ENCODE measurements around the gene CHMP4A.
"Not testable (repeated sequence)": the region's sequence is repeated elsewhere in the genome, so short reads cannot be mapped to it uniquely, and the experiment has no call there.

The CHMP4A gene

DNA sequence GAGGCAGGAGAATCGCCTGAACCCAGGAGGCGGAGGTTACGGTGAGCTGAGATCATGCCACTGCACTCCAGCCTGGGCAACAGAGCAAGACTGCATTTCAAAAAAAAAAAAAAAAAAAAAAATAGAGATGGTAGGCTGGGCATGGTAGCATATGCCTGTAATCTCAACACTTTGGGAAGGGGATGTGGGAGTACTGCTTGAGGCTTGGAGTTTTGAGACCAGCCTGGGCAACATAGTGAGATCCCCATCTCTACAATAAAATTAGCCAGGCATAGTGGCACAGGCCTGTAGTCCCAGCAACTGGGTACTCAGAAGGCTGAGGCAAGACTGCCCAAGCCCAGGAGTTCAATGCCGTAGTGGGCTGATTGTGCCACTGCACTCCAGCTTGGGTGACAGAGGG is 9.7 kb upstream of the CHMP4A start:
- not testable (repeated sequence) for FAIRE-seq

DNA sequence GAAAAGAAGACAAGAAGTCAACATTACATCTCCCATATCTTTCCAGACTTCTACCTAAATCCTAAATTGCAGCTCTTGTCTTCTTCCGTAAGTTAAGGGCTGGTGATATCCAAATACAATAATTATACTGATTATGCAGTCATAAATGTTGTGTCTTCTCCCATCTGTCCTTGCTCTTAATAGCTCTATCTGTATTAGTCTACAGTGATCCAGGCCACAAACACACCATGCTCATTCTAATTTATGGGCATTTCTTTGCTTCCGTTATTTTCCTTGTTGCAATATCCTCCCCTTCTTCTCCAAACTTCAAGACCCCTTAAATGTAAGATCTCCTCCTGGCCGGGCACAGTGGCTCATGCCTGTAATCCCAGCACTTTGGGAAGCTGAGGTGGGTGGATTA is 6.2 kb upstream of the CHMP4A start:
- FAIRE-seq = no peak

- FAIRE-seq = no peak
Observed at GRCh38 chr14:24219080-24219479, 5.8 kb upstream of the CHMP4A start.

DNA sequence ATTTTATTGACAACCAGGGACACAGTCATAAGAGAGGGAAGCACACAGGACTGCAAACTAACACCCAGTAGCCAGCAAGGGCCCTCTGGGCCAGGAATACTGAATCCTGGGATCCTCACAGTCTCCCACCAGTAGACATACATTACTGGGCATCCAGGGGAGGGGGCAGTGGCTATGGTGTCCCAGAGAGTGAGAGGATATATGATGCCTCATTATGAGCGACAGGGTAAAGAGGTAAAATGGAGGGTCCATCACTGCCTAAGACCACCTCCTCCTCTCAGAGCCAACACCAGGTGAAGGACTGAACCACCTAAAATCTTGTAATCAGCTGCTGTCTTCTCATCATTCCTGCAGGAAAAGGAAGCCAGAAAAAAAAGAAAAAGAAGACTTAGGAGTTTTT is 3.6 kb upstream of the CHMP4A start:
- not testable (repeated sequence) for FAIRE-seq

DNA sequence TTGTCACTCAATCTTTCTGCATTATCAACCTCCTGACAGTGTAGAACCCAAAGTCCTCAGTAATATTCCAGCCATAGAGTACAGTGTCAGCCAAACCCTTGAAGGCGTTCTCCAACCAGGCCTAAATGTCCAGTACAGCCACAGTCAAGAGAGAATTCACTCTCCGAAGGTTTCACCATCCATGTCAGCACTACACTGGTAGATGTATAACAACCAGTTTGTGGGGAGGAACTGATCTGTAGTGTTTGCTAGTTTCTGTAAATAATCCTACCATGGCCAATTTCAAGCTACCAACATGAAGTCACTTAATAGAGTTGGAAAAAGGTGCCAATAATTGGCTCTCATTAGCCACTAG is 3.0 kb upstream of the CHMP4A start:
- FAIRE-seq = no peak

DNA sequence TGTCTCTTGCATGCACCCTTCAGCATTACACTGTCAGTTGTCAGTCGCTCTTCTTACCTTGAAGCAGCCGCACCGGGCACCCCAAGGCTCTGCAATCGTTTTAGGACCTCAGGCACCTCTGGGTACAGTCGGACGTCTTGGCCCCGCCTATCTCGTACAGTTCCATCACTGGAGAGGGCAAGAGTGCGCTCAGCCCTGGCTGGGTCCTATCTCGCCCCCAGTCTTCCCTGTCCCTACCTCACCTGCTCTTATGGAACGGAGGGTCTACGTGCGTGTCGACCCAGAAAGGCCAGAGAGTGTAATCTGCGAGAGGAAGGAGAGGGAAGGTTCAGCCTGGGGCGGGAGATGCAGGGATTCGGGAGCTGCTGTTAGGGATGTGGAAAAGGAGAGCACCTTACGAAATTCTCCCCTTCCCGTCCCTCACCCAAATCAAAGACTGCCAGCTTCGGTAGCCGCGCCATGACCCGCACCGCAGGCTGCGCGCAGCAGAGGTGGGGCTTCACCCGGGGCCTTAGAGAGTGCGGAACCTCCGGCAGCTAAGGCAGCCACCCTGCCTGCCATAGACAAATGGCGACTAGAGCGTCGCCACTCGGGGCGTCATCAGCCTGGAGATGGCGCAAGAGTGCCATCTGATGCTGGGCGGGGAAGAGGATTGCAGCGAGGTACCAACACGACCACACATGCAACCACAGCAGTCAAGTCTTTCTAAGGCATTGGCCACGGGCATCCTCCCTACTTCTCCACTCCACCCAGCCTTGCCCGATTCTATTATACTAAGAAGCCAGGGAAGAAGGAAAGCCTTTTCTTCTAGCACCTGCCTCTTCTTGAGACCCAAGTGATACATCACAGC is 2.4 kb upstream of the CHMP4A start, which contains the start of gene MDP1:
TSS of gene MDP1 (minus strand) at position 572 of the 850 bp plus-strand sequence. CDS start at position 461, 111 bp downstream.
- FAIRE-seq = no peak

DNA sequence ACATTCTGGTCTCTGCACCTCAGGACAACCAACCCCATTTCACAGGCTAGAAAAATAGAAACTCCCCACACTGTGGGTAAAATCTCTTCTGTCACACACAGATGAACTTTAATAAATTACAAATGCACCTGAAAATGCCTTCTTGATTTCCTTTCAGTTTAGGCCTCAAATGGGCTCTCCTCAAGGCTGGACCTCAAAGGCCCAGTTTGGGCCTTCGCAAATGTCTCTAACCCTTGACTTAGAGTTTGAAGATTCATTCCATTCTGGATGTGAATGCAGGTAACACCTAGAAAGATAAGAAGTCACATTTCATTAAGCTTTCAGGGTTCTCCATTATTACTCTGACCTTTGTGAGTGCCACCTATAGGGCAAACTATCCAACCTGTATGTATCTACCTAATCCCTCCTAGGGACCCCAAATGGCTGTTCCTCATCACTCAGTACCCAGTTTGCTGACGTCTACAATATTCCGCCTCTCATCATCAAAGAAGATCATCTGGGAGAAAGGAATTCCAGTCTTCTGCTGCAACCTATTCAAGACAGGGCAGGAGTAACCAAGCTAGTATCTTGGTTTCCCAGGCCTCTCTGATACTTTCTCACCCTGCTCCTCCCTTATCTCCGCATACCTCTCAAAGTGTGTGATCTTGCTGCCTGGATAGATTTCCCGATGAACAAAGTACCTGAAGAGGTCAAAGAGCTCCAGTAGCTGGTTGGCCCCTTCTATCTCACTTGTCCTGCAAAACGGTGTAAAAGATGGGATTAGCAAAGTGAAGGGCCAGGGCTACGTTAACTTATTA is 776 bp upstream of the CHMP4A start:
- no peak for FAIRE-seq

DNA sequence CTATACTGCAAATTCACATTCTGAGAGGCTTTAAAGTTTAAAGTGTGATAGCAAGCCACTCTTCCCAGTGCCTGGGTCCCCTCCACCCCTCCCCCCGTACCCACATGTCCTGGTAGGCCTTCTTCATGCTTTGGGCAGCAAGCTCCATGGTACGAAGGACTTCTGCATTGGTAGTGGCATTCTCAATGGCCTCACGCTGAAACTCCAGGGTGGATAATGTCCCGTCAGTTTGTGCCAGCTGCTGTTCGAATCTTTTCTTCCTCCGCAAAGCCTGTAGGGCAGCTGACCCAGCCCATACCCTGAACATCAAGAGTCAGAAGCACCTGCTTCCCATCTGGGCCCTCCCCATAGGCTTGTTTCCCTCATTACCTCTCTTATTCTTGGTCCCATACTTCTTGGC is 2.0 kb downstream of the CHMP4A start:
- no peak for FAIRE-seq

- FAIRE-seq = no peak
Observed at GRCh38 chr14:24207625-24208024, 5.7 kb downstream of the CHMP4A start.

DNA sequence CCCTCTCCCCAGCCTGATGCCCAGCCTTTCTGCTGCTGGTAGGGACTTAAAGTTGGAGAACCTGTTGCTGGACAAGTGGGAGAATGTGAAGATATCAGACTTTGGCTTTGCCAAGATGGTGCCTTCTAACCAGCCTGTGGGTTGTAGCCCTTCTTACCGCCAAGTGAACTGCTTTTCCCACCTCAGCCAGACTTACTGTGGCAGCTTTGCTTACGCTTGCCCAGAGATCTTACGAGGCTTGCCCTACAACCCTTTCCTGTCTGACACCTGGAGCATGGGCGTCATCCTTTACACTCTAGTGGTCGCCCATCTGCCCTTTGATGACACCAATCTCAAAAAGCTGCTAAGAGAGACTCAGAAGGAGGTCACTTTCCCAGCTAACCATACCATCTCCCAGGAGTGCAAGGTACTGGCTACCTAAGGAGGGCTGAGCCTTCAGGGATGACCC is 6.2 kb downstream of the CHMP4A start:
- no peak for FAIRE-seq

- FAIRE-seq = no peak
Observed at GRCh38 chr14:24206260-24207103, 6.8 kb downstream of the CHMP4A start.

DNA sequence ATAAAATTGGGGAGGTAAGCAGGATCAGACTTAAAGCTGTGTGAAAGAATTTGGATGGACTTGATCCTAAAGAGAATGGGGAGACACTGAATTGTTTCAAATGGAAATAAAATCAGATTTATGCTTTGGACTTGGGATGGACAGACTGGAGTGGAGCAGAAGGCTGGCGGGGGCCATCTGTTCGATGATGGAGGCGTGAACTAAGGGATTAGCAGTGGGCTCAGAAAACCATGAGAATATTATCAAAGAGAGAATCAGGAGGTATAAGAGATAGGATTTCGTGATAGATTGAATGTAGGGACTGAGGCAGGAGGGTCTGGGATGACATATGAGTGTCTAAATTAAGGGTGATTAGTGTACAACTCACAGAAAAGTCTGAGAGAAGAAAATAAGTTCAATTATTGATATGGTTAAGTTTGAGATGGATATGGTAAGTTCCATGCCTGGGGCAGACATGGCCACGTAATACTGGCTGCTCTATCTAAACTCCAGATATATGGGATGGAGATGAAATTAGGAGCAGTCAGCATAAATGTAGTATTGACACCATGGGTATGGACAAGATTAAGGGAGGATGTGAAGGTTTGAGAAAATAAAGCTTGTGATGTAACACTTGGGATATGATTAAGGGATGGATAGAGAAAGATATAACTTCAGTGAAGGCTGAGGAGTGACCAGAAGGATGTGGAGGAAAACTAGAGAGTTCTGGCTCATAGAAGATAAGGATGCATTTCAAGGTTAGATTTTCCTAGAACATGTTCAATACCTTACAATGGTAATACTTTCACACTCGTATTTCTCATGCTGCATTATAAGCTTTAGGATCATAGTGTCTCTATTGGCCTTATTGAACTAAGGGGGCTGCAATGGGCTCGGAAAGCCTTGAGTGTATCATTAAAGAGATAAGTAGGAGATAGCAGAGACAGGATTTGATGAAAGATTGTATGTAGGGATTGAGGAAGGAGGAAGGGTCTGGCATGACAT is 8.8 kb downstream of the CHMP4A start:
- FAIRE-seq = no peak

GRCh38 chr14:24203249-24203886 is 9.9 kb downstream of the CHMP4A start:
- not testable (repeated sequence) for FAIRE-seq

DNA sequence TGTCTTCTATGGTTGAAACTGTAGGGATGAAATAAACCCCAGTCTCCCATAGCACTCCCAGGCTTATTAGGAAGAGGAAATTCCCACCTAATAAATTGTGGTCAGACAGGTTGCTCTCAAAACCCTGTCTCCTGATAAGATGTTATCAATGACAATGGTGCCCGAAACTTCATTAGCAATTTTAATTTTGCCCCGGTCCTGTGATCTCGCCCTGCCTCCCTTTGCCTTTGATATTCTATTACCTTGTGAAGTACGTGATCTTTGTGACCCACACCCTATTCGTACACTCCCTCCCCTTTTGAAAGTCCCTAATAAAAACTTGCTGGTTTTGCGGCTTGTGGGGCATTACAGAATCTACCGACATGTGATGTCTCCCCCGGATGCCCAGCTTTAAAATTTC is 10.8 kb downstream of the CHMP4A start:
- FAIRE-seq = not testable (repeated sequence)

GRCh38 chr14:24198814-24199524 is 14.3 kb downstream of the CHMP4A start:
- no peak for FAIRE-seq

DNA sequence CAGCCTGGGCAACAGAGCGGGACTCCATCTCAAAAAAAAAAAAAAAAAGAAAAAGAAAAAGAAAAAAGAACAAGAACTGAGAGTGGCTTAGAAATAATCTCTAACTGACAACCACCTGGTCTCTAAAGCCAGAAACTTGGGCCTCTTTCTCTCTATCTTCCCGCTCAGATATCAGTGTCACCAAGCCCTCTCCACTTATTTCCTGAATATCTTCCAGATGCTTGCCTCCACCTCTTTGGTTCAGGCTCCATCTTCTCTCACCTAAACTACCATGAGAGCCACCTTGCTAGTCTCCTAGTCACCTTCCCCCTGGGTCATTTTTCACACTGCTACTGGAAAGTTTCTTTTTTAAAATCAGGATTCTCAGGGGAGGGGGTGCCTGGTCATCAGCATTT is 16.2 kb downstream of the CHMP4A start:
- no peak for FAIRE-seq

- FAIRE-seq = no peak
Observed at GRCh38 chr14:24196071-24197055, 16.9 kb downstream of the CHMP4A start.

DNA sequence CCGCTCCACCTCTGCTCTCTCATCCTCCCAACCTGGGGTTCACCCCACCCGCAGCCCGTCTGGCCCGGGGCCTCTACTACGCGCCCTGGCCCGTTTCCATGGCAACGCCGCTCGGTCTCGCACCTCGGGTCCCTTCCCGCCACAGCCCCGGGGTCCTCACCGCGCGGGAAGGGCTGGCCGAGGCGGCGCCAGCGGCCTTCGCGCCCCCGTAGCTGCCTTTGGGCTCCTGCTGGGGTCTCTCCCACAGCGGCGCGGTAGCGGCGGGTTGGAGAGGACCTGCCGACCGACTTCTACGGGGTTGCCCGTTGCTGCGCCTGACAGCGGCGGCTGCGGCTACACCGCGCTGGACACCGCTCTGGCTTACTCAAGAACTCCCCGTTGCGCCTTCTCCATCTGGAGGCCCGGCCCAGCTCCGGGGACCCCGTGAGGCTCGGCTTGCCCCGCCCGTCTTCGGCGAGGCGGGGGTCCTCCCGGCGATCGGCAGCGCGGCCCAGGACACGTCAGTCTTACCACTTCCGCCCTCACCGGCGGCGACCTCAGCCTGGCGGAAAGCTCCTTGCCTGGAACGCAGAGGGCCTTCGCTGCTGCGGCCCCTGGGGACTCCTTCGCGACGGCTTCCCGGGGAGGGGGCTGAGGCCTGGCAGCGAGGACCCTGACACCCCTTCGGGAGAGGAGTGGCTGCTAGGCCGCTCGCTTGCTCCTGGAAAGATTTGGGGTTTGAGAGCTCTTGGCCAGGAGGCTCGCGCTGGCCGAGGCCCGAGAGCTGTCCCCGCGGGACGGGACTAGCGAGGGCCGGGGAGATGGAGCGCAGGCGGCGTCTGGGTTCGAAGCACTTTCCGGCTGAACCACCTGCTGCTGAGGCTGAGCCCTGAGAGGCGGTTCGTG is 17.9 kb downstream of the CHMP4A start, which contains the start of gene TM9SF1:
TSS of gene TM9SF1 (minus strand) at position 256 of the 885 bp plus-strand sequence. CDS start 422 bp downstream, outside the sequence.
- FAIRE-seq = no peak
